Measurements from ENCODE around the gene POLG. TPM values are rescaled to one million over a fixed set of nuclear protein-coding genes. Genes with fewer than 3 reads are reported as not detected.

The POLG gene
- total and polyA plus RNA-seq, 2 of the 13 experiments (the other 11 are each of a cell fraction or from before 2014, with no cell fraction given): 26.6 to 35.5 TPM

DNA sequence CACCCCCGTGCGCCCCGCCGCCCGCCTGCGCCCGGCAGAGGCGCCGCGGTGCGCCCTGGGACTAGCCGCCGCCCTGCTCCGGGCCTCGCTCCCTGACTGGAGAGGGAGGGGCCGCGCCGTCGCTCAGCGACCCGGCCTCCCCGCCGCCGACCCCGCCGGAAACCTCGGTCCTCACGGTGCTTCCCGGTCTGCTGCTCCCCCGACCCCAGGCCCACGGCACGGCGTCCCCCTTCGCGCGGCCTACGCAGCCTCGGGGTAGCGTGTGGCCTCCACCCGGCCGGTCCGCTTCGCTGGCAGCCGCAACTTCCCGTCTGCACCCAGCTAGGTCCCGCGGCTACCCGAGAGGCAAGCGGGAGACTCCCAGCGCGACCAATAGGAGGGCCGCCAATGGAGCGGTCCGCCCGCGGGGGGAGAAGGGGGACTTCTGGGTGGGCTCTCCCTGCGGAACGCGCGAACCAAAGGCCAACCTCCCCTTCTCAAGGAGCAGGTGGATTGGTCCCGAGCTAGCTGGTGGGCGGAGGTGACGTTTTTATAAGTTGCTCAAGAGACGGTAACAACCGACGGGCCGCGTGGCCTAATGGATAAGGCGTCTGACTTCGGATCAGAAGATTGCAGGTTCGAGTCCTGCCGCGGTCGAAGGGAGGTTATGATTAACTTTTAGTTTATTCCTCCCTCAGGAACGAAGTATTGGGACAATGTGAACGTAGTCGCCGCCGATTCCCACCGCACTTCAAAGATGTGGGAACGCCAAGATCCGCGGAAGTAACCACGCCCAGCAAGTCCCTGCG lies at the start of gene POLG (continued):
- peak; percentile 50; the same call in 1 of the 2 replicates for TF ChIP-seq MTA1 (CRISPR knock-in tag; IDR thresholded peaks at IDR 0.05; ENCODE audit: borderline replicate concordance)
- TF ChIP-seq, protein P1, sequence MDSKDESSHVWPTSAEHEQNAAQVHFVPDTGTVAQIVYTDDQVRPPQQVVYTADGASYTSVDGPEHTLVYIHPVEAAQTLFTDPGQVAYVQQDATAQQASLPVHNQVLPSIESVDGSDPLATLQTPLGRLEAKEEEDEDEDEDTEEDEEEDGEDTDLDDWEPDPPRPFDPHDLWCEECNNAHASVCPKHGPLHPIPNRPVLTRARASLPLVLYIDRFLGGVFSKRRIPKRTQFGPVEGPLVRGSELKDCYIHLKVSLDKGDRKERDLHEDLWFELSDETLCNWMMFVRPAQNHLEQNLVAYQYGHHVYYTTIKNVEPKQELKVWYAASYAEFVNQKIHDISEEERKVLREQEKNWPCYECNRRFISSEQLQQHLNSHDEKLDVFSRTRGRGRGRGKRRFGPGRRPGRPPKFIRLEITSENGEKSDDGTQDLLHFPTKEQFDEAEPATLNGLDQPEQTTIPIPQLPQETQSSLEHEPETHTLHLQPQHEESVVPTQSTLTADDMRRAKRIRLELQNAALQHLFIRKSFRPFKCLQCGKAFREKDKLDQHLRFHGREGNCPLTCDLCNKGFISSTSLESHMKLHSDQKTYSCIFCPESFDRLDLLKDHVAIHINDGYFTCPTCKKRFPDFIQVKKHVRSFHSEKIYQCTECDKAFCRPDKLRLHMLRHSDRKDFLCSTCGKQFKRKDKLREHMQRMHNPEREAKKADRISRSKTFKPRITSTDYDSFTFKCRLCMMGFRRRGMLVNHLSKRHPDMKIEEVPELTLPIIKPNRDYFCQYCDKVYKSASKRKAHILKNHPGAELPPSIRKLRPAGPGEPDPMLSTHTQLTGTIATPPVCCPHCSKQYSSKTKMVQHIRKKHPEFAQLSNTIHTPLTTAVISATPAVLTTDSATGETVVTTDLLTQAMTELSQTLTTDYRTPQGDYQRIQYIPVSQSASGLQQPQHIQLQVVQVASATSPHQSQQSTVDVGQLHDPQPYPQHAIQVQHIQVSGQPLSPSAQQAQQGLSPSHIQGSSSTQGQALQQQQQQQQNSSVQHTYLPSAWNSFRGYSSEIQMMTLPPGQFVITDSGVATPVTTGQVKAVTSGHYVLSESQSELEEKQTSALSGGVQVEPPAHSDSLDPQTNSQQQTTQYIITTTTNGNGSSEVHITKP (CRISPR knock-in tag; IDR thresholded peaks at IDR 0.05; ENCODE audit: low read depth): peak; percentile 100
- peak; percentile 46; the same call in 1 of the 2 replicates for TF ChIP-seq HMG20A (CRISPR knock-in tag; IDR thresholded peaks at IDR 0.05; ENCODE audit: borderline replicate concordance)
- TF ChIP-seq IRX3 (CRISPR knock-in tag; IDR thresholded peaks at IDR 0.05; ENCODE audit: borderline replicate concordance, low read depth): peak; percentile 94
- peak; percentile 67 for TF ChIP-seq CBFB (CRISPR knock-in tag; IDR thresholded peaks at IDR 0.05)
- TF ChIP-seq CAMTA2 (CRISPR knock-in tag; IDR thresholded peaks at IDR 0.05; ENCODE audit: borderline replicate concordance): peak; percentile 82; the same call in 1 of the 2 replicates
- peak; percentile 88 for TF ChIP-seq AHR (CRISPR knock-in tag; IDR thresholded peaks at IDR 0.05)
- peak; percentile 99 for TF ChIP-seq ZNF24 (IDR thresholded peaks at IDR 0.05)
- peak; percentile 62 for TF ChIP-seq IRF2 (CRISPR knock-in tag; IDR thresholded peaks at IDR 0.05)
- TF ChIP-seq, protein P2, sequence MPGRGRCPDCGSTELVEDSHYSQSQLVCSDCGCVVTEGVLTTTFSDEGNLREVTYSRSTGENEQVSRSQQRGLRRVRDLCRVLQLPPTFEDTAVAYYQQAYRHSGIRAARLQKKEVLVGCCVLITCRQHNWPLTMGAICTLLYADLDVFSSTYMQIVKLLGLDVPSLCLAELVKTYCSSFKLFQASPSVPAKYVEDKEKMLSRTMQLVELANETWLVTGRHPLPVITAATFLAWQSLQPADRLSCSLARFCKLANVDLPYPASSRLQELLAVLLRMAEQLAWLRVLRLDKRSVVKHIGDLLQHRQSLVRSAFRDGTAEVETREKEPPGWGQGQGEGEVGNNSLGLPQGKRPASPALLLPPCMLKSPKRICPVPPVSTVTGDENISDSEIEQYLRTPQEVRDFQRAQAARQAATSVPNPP (CRISPR knock-in tag; IDR thresholded peaks at IDR 0.05): peak; percentile 65; the same call in 1 of the 2 replicates
- TF ChIP-seq ZNF510 (CRISPR knock-in tag; IDR thresholded peaks at IDR 0.05; ENCODE audit: low read depth): peak; percentile 84; the same call in 1 of the 2 replicates
- no peak; the same call in 1 of the 2 replicates for TF ChIP-seq SALL2 (CRISPR knock-in tag; IDR thresholded peaks at IDR 0.05)
- TF ChIP-seq ZNF292 (CRISPR knock-in tag; IDR thresholded peaks at IDR 0.05; ENCODE audit: borderline replicate concordance, low read depth): no peak
- TF ChIP-seq SMYD3 (CRISPR knock-in tag; IDR thresholded peaks at IDR 0.05): peak; percentile 48
- TF ChIP-seq ZNF619 (CRISPR knock-in tag; IDR thresholded peaks at IDR 0.05): peak; percentile 84
- TF ChIP-seq, protein P3, sequence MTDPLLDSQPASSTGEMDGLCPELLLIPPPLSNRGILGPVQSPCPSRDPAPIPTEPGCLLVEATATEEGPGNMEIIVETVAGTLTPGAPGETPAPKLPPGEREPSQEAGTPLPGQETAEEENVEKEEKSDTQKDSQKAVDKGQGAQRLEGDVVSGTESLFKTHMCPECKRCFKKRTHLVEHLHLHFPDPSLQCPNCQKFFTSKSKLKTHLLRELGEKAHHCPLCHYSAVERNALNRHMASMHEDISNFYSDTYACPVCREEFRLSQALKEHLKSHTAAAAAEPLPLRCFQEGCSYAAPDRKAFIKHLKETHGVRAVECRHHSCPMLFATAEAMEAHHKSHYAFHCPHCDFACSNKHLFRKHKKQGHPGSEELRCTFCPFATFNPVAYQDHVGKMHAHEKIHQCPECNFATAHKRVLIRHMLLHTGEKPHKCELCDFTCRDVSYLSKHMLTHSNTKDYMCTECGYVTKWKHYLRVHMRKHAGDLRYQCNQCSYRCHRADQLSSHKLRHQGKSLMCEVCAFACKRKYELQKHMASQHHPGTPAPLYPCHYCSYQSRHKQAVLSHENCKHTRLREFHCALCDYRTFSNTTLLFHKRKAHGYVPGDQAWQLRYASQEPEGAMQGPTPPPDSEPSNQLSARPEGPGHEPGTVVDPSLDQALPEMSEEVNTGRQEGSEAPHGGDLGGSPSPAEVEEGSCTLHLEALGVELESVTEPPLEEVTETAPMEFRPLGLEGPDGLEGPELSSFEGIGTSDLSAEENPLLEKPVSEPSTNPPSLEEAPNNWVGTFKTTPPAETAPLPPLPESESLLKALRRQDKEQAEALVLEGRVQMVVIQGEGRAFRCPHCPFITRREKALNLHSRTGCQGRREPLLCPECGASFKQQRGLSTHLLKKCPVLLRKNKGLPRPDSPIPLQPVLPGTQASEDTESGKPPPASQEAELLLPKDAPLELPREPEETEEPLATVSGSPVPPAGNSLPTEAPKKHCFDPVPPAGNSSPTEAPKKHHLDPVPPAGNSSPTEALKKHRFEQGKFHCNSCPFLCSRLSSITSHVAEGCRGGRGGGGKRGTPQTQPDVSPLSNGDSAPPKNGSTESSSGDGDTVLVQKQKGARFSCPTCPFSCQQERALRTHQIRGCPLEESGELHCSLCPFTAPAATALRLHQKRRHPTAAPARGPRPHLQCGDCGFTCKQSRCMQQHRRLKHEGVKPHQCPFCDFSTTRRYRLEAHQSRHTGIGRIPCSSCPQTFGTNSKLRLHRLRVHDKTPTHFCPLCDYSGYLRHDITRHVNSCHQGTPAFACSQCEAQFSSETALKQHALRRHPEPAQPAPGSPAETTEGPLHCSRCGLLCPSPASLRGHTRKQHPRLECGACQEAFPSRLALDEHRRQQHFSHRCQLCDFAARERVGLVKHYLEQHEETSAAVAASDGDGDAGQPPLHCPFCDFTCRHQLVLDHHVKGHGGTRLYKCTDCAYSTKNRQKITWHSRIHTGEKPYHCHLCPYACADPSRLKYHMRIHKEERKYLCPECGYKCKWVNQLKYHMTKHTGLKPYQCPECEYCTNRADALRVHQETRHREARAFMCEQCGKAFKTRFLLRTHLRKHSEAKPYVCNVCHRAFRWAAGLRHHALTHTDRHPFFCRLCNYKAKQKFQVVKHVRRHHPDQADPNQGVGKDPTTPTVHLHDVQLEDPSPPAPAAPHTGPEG (CRISPR knock-in tag; IDR thresholded peaks at IDR 0.05): peak; percentile 87
- no peak for TF ChIP-seq ZNF337 (CRISPR knock-in tag; IDR thresholded peaks at IDR 0.05; ENCODE audit: borderline replicate concordance, low read depth)
- TF ChIP-seq POLR2G (IDR thresholded peaks at IDR 0.05; ENCODE audit: low read depth, low read length): peak; percentile 97
- TF ChIP-seq SAFB2 (CRISPR knock-in tag; IDR thresholded peaks at IDR 0.05; ENCODE audit: borderline replicate concordance, low read depth): no peak

Data from HepG2 (cell line).